Measurements from ENCODE around the gene FERMT1. TPM values are rescaled to one million over a fixed set of nuclear protein-coding genes. Genes with fewer than 3 reads are reported as not detected.
A peak's percentile ranks its signal among the peaks of the same experiment; 100 is the strongest.

FERMT1 gene
- total RNA-seq, 2 donors from 2014 or later, result not detected

DNA sequence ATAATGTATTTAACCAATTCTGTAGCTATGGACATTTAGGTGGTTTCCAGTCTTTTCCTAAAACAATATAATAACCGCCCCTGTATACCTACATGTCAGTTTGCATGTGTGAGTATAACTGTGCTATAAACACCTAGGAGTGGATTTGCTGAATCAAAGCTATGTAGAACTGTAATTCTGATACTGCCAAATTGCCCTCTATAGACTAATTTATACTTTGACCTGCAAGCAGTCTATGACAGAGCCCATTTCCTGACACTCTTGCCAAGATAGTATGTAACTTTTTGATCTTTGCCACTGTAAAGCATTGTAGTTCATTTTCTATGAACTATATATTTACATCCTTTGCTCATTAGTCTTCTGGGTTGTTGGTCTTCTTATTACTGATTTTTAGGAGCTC, 19.5 kb downstream of the FERMT1 start:
- Mint-ChIP-seq H3K9me3 (no peaks in the 10 kb centered on the region), H3K27ac (no peak overlapping the region), H3K27me3 (peaks cover 9 to 14% of the 10 kb centered on the region in 2 donors), H3K4me3 (no peak overlapping the region), H3K36me3 (no peaks in the 10 kb centered on the region), H3K4me1 (ENCODE audit: low read depth in 2 of 2) (no peaks in the 10 kb centered on the region)
- ATAC-seq (no peak), DNase-seq (ENCODE audit: low spot score) (no peak)

DNA sequence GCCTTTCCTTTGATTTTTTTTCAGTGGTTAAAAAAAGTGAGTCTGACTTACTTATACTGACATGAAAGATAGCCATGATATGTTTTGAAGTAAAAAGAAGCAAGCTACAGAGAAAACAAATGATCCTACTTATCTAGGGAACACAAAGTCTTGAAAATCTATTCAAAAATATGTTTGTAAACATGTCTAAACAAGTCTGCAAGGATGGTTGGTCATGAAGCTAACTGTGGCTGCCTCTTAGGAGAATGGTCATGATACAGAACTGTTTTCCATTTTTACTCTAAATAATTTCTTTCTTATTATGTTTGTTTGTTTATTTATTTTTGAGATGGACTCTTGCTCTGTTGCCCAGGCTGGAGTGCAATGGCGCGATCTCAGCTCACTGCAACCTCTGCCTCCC, 21.5 kb downstream of the FERMT1 start:
- Mint-ChIP-seq H3K27me3 (peaks cover 10 to 14% of the 10 kb centered on the region in 2 donors), H3K4me1 (ENCODE audit: low read depth in 2 of 2) (no peaks in the 10 kb centered on the region), H3K4me3 (no peak overlapping the region), H3K27ac (no peak overlapping the region), H3K9me3 (no peaks in the 10 kb centered on the region), H3K36me3 (no peaks in the 10 kb centered on the region)
- ATAC-seq, result no peak
- DNase-seq (ENCODE audit: low spot score), result no peak

GRCh38 chr20:6100246-6100645, 22.6 kb downstream of the FERMT1 start:
- Mint-ChIP-seq H3K4me3 (no peak overlapping the region), H3K27me3 (peaks cover 7 to 14% of the 10 kb centered on the region in 2 donors), H3K27ac (no peak overlapping the region), H3K36me3 (no peaks in the 10 kb centered on the region), H3K4me1 (ENCODE audit: low read depth in 2 of 2) (no peaks in the 10 kb centered on the region), H3K9me3 (no peaks in the 10 kb centered on the region)
- ATAC-seq, result no peak
- DNase-seq (ENCODE audit: low spot score), result no peak

GRCh38 chr20:6099819-6100218, 23.0 kb downstream of the FERMT1 start:
- DNase-seq (ENCODE audit: low spot score), result no peak
- no peak for ATAC-seq
- Mint-ChIP-seq H3K4me1 (ENCODE audit: low read depth in 2 of 2) (no peaks in the 10 kb centered on the region), H3K27me3 (peaks cover 7 to 14% of the 10 kb centered on the region in 2 donors), H3K27ac (no peak overlapping the region), H3K4me3 (no peak overlapping the region), H3K9me3 (no peaks in the 10 kb centered on the region), H3K36me3 (no peaks in the 10 kb centered on the region)

GRCh38 chr20:6095409-6095808, 27.4 kb downstream of the FERMT1 start:
- no peaks in the 10 kb centered on the region for H3K4me1 Mint-ChIP-seq (ENCODE audit: low read depth in 2 of 2)
- peaks cover 6 to 8% of the 10 kb centered on the region in 2 donors for H3K27me3 Mint-ChIP-seq

GRCh38 chr20:6094565-6094964, 28.3 kb downstream of the FERMT1 start:
- no peaks in the 10 kb centered on the region for H3K9me3 Mint-ChIP-seq
- H3K36me3 Mint-ChIP-seq, result no peaks in the 10 kb centered on the region
- no peak overlapping the region for H3K4me3 Mint-ChIP-seq
- ATAC-seq, result no peak
- no peak overlapping the region for H3K27ac Mint-ChIP-seq
- DNase-seq (ENCODE audit: low spot score), result no peak
- H3K27me3 Mint-ChIP-seq, result peaks cover 10 to 11% of the 10 kb centered on the region in 2 donors
- no peaks in the 10 kb centered on the region for H3K4me1 Mint-ChIP-seq (ENCODE audit: low read depth in 2 of 2)

More at GRCh38 chr20:6095409-6095808, 27.4 kb downstream of the FERMT1 start:
- Mint-ChIP-seq H3K9me3 (no peaks in the 10 kb centered on the region), H3K4me3 (no peak overlapping the region), H3K36me3 (no peaks in the 10 kb centered on the region), H3K27ac (no peak overlapping the region)
- DNase-seq (ENCODE audit: low spot score) (no peak), ATAC-seq (no peak)

DNA sequence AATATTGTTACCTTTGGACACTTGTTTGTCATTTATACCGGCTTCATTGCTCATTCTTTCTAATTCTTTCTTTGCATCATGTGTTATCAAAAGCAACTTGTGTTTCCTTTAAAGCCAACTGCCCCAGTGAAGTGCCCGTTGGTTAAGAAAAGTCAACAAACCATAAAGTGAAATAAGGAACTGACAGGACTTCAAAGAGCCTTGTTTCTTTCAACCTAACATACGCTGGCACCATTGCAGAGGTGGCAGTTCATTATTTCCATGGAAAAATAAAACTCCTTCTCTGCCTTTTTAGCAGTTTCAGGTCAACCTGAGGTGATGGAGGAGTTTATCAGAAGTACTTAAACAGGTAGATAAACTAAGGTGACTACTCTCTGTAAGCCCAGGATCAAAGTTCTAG, 28.8 kb downstream of the FERMT1 start:
- Mint-ChIP-seq H3K4me1 (ENCODE audit: low read depth in 2 of 2) (no peaks in the 10 kb centered on the region), H3K27ac (no peak overlapping the region), H3K27me3 (peaks cover 13 to 15% of the 10 kb centered on the region in 2 donors), H3K9me3 (no peaks in the 10 kb centered on the region), H3K4me3 (no peak overlapping the region), H3K36me3 (no peaks in the 10 kb centered on the region)
- ATAC-seq (no peak), DNase-seq (ENCODE audit: low spot score) (no peak)

- ATAC-seq (no peak), DNase-seq (ENCODE audit: low spot score) (no peak)
- Mint-ChIP-seq H3K4me1 (ENCODE audit: low read depth in 2 of 2) (no peaks in the 10 kb centered on the region), H3K27me3 (peaks cover 10 to 16% of the 10 kb centered on the region in 2 donors), H3K4me3 (no peak overlapping the region), H3K27ac (no peak overlapping the region), H3K9me3 (no peaks in the 10 kb centered on the region), H3K36me3 (no peaks in the 10 kb centered on the region)
Observed at GRCh38 chr20:6091661-6092060, 31.2 kb downstream of the FERMT1 start.

DNA sequence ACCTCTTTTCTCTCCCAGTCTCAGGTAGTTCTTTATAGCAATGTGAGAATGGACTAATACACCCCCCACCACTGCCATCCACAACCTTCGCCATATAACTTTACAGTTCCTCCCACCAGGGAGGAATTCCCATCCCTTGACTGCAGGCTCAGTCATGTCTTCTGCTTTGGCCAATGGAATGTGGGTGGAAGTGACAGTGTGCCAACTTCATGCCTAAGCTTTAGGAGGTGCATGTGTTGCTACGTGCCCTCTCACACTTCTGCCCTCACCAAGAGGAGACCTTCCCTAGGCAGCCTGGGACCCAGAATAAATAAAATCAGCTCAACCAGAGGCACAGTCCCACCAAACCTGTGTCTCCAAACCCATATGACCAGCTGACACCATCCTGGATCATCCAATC, 36.0 kb downstream of the FERMT1 start:
- Mint-ChIP-seq H3K36me3 (no peaks in the 10 kb centered on the region), H3K4me3 (no peak overlapping the region), H3K9me3 (no peaks in the 10 kb centered on the region), H3K4me1 (ENCODE audit: low read depth in 2 of 2) (no peaks in the 10 kb centered on the region), H3K27ac (no peak overlapping the region), H3K27me3 (peaks cover 8 to 10% of the 10 kb centered on the region in 2 donors)
- ATAC-seq, result peak in 1 of 2 donors; percentile 38
- DNase-seq (ENCODE audit: low spot score), result no peak

DNA sequence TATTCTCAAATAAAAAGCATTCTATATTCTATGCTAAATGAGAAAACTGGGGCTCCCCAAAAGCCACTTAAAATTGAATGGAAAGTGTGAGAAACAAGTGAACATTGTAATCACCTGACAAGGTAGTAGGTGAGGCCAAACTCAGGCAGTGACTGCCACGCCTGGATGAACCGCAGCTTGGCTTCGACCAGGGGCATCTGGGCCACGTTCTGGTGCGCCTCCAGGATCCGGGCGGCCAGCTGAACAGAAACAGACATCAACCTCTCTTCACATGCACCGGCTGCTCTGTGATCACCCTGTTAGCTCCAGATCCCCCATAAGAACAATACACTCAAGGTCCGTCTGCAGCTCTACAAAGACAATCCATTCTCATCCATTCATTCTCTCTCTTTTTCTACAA, 38.9 kb downstream of the FERMT1 start:
- Mint-ChIP-seq H3K27ac (no peak overlapping the region), H3K4me1 (ENCODE audit: low read depth in 2 of 2) (no peaks in the 10 kb centered on the region), H3K9me3 (no peaks in the 10 kb centered on the region), H3K27me3 (peaks cover 15 to 21% of the 10 kb centered on the region in 2 donors), H3K4me3 (no peak overlapping the region), H3K36me3 (no peaks in the 10 kb centered on the region)
- no peak for ATAC-seq
- no peak for DNase-seq (ENCODE audit: low spot score)

DNA sequence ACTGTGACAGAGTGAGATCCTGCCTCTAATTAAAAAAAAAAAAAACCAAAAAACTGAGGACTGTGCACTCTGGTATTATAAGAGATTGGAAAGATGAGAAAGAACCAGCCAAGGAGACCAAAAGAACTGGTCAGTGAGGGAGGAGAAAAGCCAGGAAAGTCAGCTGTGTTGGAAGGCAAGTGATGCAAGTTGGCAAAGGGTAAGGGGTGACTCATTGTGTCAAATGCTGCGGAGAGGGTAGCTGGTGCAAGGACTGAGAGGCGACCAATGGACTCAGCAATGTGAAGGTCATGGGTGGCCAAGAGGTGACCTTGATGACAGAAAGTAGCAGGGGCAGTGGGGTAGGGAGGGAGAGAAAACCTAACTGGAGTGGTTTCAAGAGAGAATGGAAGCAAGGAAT, 41.6 kb downstream of the FERMT1 start:
- no peak overlapping the region for H3K27ac Mint-ChIP-seq
- peaks cover 15 to 21% of the 10 kb centered on the region in 2 donors for H3K27me3 Mint-ChIP-seq
- ATAC-seq (no peak), DNase-seq (ENCODE audit: low spot score) (no peak)
- H3K9me3 Mint-ChIP-seq, result no peaks in the 10 kb centered on the region
- H3K4me3 Mint-ChIP-seq, result no peak overlapping the region
- H3K36me3 Mint-ChIP-seq, result no peaks in the 10 kb centered on the region
- H3K4me1 Mint-ChIP-seq (ENCODE audit: low read depth in 2 of 2), result no peaks in the 10 kb centered on the region

- H3K27ac Mint-ChIP-seq, result no peak overlapping the region
- no peaks in the 10 kb centered on the region for H3K36me3 Mint-ChIP-seq
- ATAC-seq (no peak), DNase-seq (ENCODE audit: low spot score) (no peak)
- peaks cover 15 to 21% of the 10 kb centered on the region in 2 donors for H3K27me3 Mint-ChIP-seq
- no peak overlapping the region for H3K4me3 Mint-ChIP-seq
- H3K9me3 Mint-ChIP-seq, result no peaks in the 10 kb centered on the region
- H3K4me1 Mint-ChIP-seq (ENCODE audit: low read depth in 2 of 2), result peaks cover 0 to 3% of the 10 kb centered on the region in 2 donors
Observed at GRCh38 chr20:6079016-6079415, 43.8 kb downstream of the FERMT1 start.

DNA sequence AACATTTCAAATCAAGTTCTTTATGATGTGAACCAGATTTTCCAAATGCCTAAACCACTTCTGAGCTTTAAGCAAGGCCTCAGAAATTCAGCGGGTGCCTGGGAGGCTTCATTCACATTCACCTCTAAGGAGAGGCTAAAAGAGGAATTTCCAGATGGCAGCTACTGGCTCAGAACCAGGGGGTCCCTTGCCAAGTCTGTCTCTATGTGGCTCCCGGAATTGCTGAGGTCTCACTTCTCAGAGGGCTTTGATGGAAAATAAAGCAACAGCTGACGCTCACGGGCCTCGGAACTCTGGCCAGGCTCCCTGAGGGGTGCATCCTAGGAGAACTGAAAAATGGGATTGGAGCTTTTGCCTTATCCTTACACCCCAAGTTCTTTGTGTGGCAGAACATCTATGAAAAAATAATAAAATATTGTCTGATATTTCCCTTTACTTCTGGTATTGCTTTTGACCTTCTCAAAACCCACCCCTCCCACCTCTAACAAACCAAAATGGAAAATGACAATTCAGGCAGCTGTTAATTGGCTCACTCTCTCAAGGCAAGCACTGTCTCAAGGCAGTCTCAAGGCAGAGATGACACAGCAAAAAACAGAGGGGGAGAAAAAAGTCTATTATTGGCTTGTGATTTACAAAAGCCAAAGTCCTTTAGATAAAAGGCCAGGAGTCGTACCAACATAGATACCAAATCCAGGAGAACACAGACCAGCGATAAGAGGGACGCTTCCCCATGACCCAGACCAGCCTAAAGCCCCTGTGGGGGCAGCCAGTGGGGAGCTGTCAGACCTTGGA, 47.2 kb downstream of the FERMT1 start:
- Mint-ChIP-seq H3K4me1 (ENCODE audit: low read depth in 2 of 2) (peaks cover 0 to 4% of the 10 kb centered on the region in 2 donors), H3K9me3 (no peaks in the 10 kb centered on the region), H3K27ac (no peak overlapping the region), H3K36me3 (no peaks in the 10 kb centered on the region), H3K4me3 (no peak overlapping the region), H3K27me3 (peaks cover 6 to 13% of the 10 kb centered on the region in 2 donors)
- DNase-seq (ENCODE audit: low spot score) (no peak), ATAC-seq (no peak)

- no peak overlapping the region for H3K27ac Mint-ChIP-seq
- no peaks in the 10 kb centered on the region for H3K36me3 Mint-ChIP-seq
- no peak for DNase-seq (ENCODE audit: low spot score)
- ATAC-seq, result no peak
- no peaks in the 10 kb centered on the region for H3K9me3 Mint-ChIP-seq
- H3K4me3 Mint-ChIP-seq, result no peak overlapping the region
- H3K4me1 Mint-ChIP-seq (ENCODE audit: low read depth in 2 of 2), result peaks cover 0 to 4% of the 10 kb centered on the region in 2 donors
- H3K27me3 Mint-ChIP-seq, result peaks cover 3 to 5% of the 10 kb centered on the region in 2 donors
Observed at GRCh38 chr20:6074784-6075183, 48.0 kb downstream of the FERMT1 start.

GRCh38 chr20:6074145-6074561, 48.7 kb downstream of the FERMT1 start:
- H3K27me3 Mint-ChIP-seq, result no peaks in the 10 kb centered on the region
- ATAC-seq (no peak), DNase-seq (ENCODE audit: low spot score) (no peak)
- no peak overlapping the region for H3K27ac Mint-ChIP-seq
- no peaks in the 10 kb centered on the region for H3K9me3 Mint-ChIP-seq
- peaks cover 0 to 4% of the 10 kb centered on the region in 2 donors for H3K4me1 Mint-ChIP-seq (ENCODE audit: low read depth in 2 of 2)
- H3K36me3 Mint-ChIP-seq, result no peaks in the 10 kb centered on the region
- no peak overlapping the region for H3K4me3 Mint-ChIP-seq
